HG02870 (cell line): ENCODE data around the gene PYGM.

ENCODE experiments used
- ATAC-seq: cut with Tn5 transposase; IDR thresholded peaks from one replicate; pipeline ENCODE4 v1.9.1; 2021; ENCODE audit warnings: mild to moderate bottlenecking, moderate library complexity; ENCODE audit not compliant: unreplicated experiment

Gene PYGM

GRCh38 chr11:64754919-64755662, 4.7 kb downstream of the PYGM start:
- ATAC-seq: no peak

GRCh38 chr11:64754124-64754918, 5.5 kb downstream of the PYGM start:
- no peak for ATAC-seq

DNA sequence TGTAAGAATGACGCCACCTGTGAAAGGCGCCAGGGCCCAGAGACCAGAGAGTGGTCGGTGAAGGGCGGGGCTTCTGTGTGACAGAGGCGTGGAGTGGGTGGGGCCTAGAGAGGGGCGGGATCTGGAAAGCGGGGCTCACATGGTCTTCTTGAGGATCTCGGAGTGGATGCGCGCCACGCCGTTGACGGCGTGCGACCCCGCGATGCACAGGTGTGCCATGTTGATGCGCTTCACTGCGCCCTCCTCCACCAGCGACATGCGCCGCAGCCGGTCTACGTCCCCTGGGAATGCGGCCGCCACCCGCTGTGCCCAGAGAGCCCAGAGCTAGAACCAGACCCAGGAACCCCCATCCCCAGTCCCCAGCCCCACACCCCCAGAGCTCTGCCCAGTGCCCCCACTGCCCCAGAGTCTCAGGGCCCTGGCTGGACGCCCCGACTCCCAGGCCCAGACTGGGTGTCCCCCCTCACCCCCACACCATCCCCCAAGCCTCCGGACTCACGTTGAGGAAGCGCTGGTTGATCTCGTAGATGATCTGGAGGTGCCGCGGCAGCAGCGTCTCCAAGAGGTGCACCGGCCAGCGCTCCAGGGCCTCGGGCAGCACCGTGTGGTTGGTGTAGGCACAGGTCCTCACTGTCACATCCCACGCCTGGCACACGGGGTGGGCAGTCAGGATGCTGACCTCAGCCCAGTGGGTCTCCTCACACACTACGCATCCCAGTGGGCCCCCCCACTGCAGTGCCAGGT, 6.2 kb downstream of the PYGM start:
- ATAC-seq: no peak

GRCh38 chr11:64753019-64753379, 6.8 kb downstream of the PYGM start:
- no peak for ATAC-seq

DNA sequence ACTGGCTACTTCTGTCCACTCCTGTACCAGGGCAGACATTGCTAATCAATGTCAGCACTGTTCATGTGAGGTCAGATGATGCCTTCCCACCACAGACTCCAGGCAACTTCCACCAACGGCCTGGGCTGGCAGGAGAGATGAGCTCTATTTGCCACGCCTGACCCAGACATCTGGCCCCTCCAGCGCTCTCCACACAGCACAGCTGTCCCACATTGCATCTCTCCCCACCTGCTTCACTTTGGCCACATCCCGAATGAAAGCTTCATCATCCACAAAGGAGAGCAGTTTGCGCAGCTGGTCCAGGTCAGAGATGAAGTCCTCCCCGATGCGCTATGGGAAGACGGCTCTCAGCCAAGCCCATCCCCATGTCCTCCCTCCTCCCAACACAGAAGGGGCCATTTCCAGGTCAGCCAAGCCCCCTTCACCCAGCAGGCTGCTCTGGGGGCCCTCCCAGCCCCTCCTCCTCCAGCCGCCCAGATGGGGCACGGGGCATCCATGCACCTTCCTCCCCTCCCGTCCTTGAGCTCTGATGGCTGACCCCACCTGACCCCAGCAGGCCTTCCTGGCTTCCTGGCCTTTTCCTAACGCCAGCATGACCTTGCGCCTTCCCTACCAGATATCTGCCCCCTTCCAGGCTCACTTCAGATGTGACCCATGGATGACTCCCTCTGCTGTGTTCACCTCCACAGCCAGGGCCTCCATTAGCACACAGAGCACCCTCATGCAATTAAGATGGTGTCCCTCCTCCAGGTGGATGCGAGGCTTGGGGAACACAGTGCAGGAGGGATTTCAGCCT, 7.4 kb downstream of the PYGM start:
- ATAC-seq: no peak

- no peak for ATAC-seq
Observed at GRCh38 chr11:64751580-64751979, 8.2 kb downstream of the PYGM start.

DNA sequence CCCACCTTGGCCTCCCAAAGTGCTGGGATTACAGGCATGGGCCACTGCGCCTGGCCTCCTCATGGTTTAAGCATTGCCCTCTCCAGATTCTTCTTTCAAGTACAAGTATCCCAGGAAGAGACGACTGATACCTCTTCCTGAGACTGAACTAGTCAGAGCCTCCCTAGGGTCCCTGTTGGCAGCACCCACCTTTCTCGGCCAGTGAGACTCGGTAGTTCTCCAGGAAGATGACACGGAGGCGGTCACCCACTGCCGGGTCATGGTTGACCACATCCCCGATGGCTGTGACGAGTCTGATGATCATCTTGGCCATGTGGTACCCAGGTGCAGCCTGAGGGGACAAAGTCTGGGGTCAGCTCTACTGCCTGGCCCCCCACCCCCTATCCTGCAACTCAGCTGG, 8.6 kb downstream of the PYGM start:
- no peak for ATAC-seq

- no peak for ATAC-seq
Observed at GRCh38 chr11:64750361-64751054, 9.3 kb downstream of the PYGM start.

DNA sequence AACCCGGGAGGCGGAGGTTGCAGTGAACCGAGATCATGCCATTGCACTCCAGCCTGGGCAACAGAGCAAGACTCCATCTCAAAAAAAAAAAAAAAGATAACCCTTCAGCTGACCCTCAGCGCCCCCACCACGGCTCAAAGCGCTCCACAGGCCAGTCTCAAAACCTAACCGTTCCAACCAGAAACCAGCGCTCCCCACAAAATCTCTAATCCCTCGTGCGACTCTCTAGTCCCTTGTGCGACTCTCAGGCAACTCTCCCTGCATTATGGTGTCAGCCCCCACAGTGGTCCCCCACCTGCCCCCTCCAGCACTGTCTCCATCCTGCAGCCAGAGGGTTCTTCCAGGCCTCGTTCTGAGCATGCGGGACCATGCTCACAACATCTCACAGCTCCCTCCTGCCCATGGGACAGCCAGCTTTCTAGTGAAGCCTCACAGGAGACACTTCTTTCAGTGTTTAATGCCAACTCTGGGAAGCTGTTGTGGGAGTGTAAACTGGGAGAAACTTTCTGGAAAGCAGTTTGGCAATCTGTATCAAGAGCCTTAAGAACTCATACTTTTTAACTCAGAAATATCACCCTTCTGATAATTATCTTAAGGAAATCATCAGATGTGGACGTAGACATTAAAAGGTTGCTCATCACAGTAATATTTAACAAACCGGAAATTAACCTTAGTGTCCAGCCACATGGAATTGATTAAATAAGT, 11.7 kb downstream of the PYGM start:
- no peak for ATAC-seq

GRCh38 chr11:64746486-64746885, 13.3 kb downstream of the PYGM start:
- ATAC-seq: no peak

GRCh38 chr11:64745521-64746328, 14.0 kb downstream of the PYGM start:
- ATAC-seq: no peak

DNA sequence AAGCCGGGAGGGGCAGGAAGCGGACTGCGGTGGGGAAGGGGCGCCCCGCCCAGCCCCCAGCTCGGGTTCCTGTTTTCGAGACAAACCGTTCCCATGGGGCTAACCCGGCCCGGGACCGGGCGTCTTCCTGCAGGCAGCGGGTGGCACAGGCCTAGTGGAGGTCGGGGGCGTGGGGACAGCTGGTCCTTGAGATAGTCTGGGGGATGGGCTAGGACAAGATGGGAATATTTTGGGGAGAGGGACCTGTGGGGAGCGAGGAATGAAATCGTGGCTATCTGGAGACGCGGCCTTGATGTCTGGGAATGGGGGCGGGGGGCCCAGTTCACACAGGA, 14.6 kb downstream of the PYGM start:
- ATAC-seq: no peak

GRCh38 chr11:64744544-64745188, 15.1 kb downstream of the PYGM start:
- no peak for ATAC-seq

DNA sequence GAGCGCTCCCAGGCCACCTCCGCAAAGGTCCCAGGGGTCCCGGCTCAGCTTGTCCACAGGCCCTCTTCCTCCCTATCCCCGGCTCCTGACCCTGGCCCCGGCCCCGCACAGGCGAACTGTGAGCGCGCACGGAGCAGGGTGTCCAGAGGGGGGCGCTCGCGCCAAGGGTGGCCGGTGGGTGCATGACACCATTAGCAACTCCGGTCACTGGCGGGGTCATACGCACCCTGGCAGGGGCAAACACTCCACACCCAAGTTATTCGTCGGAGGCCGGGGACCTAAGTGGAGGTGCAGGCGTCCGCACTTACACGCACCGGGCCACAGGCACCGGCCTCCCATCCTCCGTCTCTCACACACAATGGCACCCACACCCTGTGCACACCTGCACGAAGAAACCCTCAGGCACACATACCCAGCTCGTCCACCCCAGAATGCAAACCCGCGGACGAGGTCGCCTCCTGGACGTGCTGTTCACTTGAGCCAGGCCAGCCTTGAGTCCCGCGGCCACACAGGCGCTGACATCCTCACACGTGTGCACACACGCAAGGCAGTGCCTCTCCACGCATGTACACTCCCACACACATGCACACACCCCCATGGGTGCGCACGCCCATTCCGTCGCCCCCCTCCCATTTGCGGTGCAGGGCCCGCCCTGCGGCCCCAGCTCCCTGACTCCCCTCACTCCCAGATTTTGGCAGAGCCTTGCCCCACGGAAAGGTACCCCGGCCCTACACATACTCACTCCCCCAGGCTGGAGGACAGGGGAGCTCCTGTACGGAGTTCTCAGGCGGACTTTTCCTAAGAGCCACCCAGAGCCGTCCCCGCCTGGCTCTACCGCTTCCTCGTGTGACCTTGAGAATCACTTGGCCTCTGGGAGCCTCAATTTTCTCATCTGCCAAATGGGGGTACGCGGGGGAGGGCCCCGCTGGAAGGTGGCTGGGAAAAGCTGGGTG, 15.9 kb downstream of the PYGM start, which contains the start of gene RASGRP2:
Gene RASGRP2, minus strand, starts transcription at position 552 of the 953 bp plus-strand sequence. CDS start 1,276 bp downstream, outside the sequence.
- no peak for ATAC-seq

GRCh38 chr11:64742889-64743590, 16.7 kb downstream of the PYGM start:
- ATAC-seq: no peak

- no peak for ATAC-seq
Observed at GRCh38 chr11:64742087-64742888, 17.5 kb downstream of the PYGM start.
